Sigmoid colon (tissue), 7 donors: Measurements from ENCODE around the gene POC1B. TPM values are rescaled to one million over a fixed set of nuclear protein-coding genes. Genes with fewer than 3 reads are reported as not detected.

Source experiments
- DNase-seq: peaks from one replicate; pipeline ENCODE4 v3.0.0-alpha.2; 2019
- H3K27ac ChIP-seq, 4 donors: fragments of 200-600 bp; sonication (generic); one replicate each; pipeline ENCODE4 v1.5.1; 2016 to 2019; ENCODE audit warnings: mild to moderate bottlenecking in 1 of 4
- H3K27me3 ChIP-seq, 3 donors: fragments of 200-600 bp; sonication (generic); one replicate each; pipeline ENCODE4 v1.5.1; 2019; ENCODE audit warnings: mild to moderate bottlenecking in 1 of 3
- H3K36me3 ChIP-seq, 4 donors: fragments of 200-600 bp; sonication (generic); one replicate each; pipeline ENCODE4 v1.5.1; 2016 to 2019
- H3K4me1 ChIP-seq, 4 donors: fragments of 200-600 bp; sonication (generic); one replicate each; pipeline ENCODE4 v1.5.1; 2017 to 2019
- H3K4me3 ChIP-seq, 4 donors: fragments of 200-600 bp; sonication (generic); one replicate each; pipeline ENCODE4 v1.5.1; 2017 to 2019; ENCODE audit warnings: mild to moderate bottlenecking in 2 of 4, moderate library complexity in 1 of 4
- H3K9me3 ChIP-seq, 4 donors: fragments of 200-600 bp in 3 of 4; sonication (generic) in 3 of 4; one replicate each; pipeline versions ENCODE4 v1.5.1 to v1.6.1; 2013 to 2019
- CTCF ChIP-seq, 4 experiments: fragments of 450-650 bp in 3 of 4; fragments of 200-600 bp in 1 of 4; IDR thresholded peaks; one replicate each; pipeline ENCODE4 v1.5.1; 2016 to 2019; ENCODE audit warnings: antibody characterized with exemption in 4 of 4, mild to moderate bottlenecking in 3 of 4, moderate library complexity in 2 of 4
- EP300 ChIP-seq, 4 donors: sonication (generic); formaldehyde crosslinking; IDR thresholded peaks; one replicate each; pipeline ENCODE4 v1.6.1; 2017; ENCODE audit warnings: antibody characterized with exemption in 4 of 4
- POLR2A ChIP-seq, 2 donors: fragments of 450-650 bp; IDR thresholded peaks; one replicate each; pipeline ENCODE4 v1.6.1; 2016; ENCODE audit warnings: antibody characterized with exemption in 2 of 2, mild to moderate bottlenecking in 2 of 2, moderate library complexity in 2 of 2
- POLR2AphosphoS5 ChIP-seq, 4 donors: sonication (generic); formaldehyde crosslinking; IDR thresholded peaks; one replicate each; pipeline ENCODE4 v1.6.1; 2017; ENCODE audit warnings: antibody characterized with exemption in 4 of 4
- WGBS, 2 donors: extraction: QIAGEN DNeasy Blood & Tissue Kit; methylation state at CpG; one replicate each; pipeline ENCODE4 v1.1.7; 2013; 5-methylcytosine and 5-hydroxymethylcytosine counted together
- intact Hi-C: fragments of 100-400 bp; cut with DNase I; formaldehyde crosslinking; loops from one replicate; pipeline ENCODE4 v1.15.1; 2023
- polyA plus RNA-seq, 3 donors: library from polyadenylated mRNA; stranded (reverse); fragments of 200-250 nt; gene quantifications; one replicate each; pipeline ENCODE4 v1.2.3, GENCODE V29; 2013
- total RNA-seq, 4 donors: library from RNA; depleted of rRNA; stranded (reverse); fragments of >200 nt; gene quantifications; one replicate each; pipeline ENCODE4 v1.1.0, GENCODE V29; 2016
- donor health status: healthy with polysubstance abuse.
- donor health status: Bipolar disorder and iron deficiency.
- donor health status: healthy.

POC1B gene
- total and polyA plus RNA-seq, 7 donors, result 12.5 to 31.7 (median 28.1) TPM

GRCh38 chr12:89499857-89500256 lies 26.0 kb downstream of the POC1B start:
- intact Hi-C loops, result no loop called here
- Histone ChIP-seq H3K27me3 (no peaks in the 10 kb centered on the region), H3K9me3 (no peaks in the 10 kb centered on the region), H3K36me3 (no peaks in the 10 kb centered on the region), H3K4me3 (no peak overlapping the region), H3K27ac (peak overlapping the region in 2 of 4 donors; percentile 25 to 40), H3K4me1 (no peaks in the 10 kb centered on the region)
- TF ChIP-seq POLR2AphosphoS5 (IDR thresholded peaks at IDR 0.05) (peak in 1 of 4 donors; percentile 26), CTCF (IDR thresholded peaks at IDR 0.05) (no peak), POLR2A (IDR thresholded peaks at IDR 0.05) (no peak), EP300 (IDR thresholded peaks at IDR 0.05) (no peak)
- 97% methylated on average over 19 of the region's 19 CpGs for WGBS, 2 donors
- no peak for DNase-seq

GRCh38 chr12:89497467-89497866 lies 28.4 kb downstream of the POC1B start:
- WGBS, 2 donors, result 40 to 82% methylated on average over 4 of the region's 4 CpGs
- Histone ChIP-seq H3K27me3 (no peaks in the 10 kb centered on the region), H3K36me3 (no peaks in the 10 kb centered on the region), H3K4me3 (no peak overlapping the region), H3K4me1 (no peaks in the 10 kb centered on the region), H3K27ac (no peak overlapping the region), H3K9me3 (no peaks in the 10 kb centered on the region)
- intact Hi-C loops, result no loop called here
- TF ChIP-seq CTCF (IDR thresholded peaks at IDR 0.05), result no peak
- no peak for TF ChIP-seq POLR2AphosphoS5 (IDR thresholded peaks at IDR 0.05)
- TF ChIP-seq EP300 (IDR thresholded peaks at IDR 0.05), result no peak
- no peak for TF ChIP-seq POLR2A (IDR thresholded peaks at IDR 0.05)
- DNase-seq, result no peak

- H3K4me3 ChIP-seq, result no peak overlapping the region
- no peaks in the 10 kb centered on the region for H3K9me3 ChIP-seq
- 22 to 73% methylated on average over 4 of the region's 4 CpGs for WGBS, 2 donors
- no peaks in the 10 kb centered on the region for H3K4me1 ChIP-seq
- H3K27ac ChIP-seq, result no peak overlapping the region
- no peaks in the 10 kb centered on the region for H3K27me3 ChIP-seq
- no peaks in the 10 kb centered on the region for H3K36me3 ChIP-seq
- no peak for DNase-seq
- no peak for TF ChIP-seq EP300 (IDR thresholded peaks at IDR 0.05)
- TF ChIP-seq POLR2AphosphoS5 (IDR thresholded peaks at IDR 0.05), result no peak
- TF ChIP-seq POLR2A (IDR thresholded peaks at IDR 0.05), result no peak
- TF ChIP-seq CTCF (IDR thresholded peaks at IDR 0.05), result no peak
- intact Hi-C loops, result no loop called here
Measured at GRCh38 chr12:89497005-89497404, 28.8 kb downstream of the POC1B start.

- Histone ChIP-seq H3K9me3 (no peaks in the 10 kb centered on the region), H3K36me3 (peaks cover 0 to 16% (median 3%) of the 10 kb centered on the region in 4 donors), H3K4me3 (no peak overlapping the region), H3K4me1 (no peaks in the 10 kb centered on the region), H3K27me3 (no peaks in the 10 kb centered on the region), H3K27ac (no peak overlapping the region)
- WGBS, 2 donors, result 79 to 82% methylated on average over 9 of the region's 9 CpGs
- intact Hi-C loops, result no loop called here
- TF ChIP-seq POLR2A (IDR thresholded peaks at IDR 0.05), result no peak
- no peak for DNase-seq
Measured at GRCh38 chr12:89494411-89495231, 31.2 kb downstream of the POC1B start.

- Histone ChIP-seq H3K27ac (no peak overlapping the region), H3K4me3 (no peak overlapping the region), H3K27me3 (no peaks in the 10 kb centered on the region), H3K4me1 (no peaks in the 10 kb centered on the region), H3K9me3 (no peaks in the 10 kb centered on the region), H3K36me3 (peaks cover 0 to 24% (median 5%) of the 10 kb centered on the region in 4 donors)
- no peak for DNase-seq
- intact Hi-C loops, result no loop called here
- TF ChIP-seq POLR2AphosphoS5 (IDR thresholded peaks at IDR 0.05) (no peak), CTCF (IDR thresholded peaks at IDR 0.05) (no peak), EP300 (IDR thresholded peaks at IDR 0.05) (no peak), POLR2A (IDR thresholded peaks at IDR 0.05) (no peak)
- WGBS, 2 donors, result 52 to 72% methylated on average over 5 of the region's 5 CpGs
Measured at GRCh38 chr12:89493670-89494302, 32.1 kb downstream of the POC1B start.
